Lower lobe of right lung (tissue), 2 donors: ENCODE measurements around the gene ADAMTSL3. TPM values are rescaled to one million over a fixed set of nuclear protein-coding genes. Genes with fewer than 3 reads are reported as not detected.
A peak's percentile ranks its signal among the peaks of the same experiment; 100 is the strongest.

Source experiments
- ATAC-seq, 2 donors: fragments of 200-7000 bp; cut with Tn5 transposase; one replicate each; pipeline ENCODE4 v1.9.1; 2020 to 2022; ENCODE audit warnings: mild to moderate bottlenecking in 2 of 2, moderate library complexity in 2 of 2
- DNase-seq: peaks from one replicate; pipeline ENCODE4 v3.0.0-alpha.2; 2020
- H3K27ac ChIP-seq: fragments of 200-600 bp; one replicate; pipeline ENCODE4 v1.8.0; 2022
- H3K27me3 ChIP-seq: fragments of 200-600 bp; one replicate; pipeline ENCODE4 v1.8.0; 2022; ENCODE audit warnings: low read depth
- H3K36me3 ChIP-seq: fragments of 200-600 bp; one replicate; pipeline ENCODE4 v1.8.0; 2022; ENCODE audit warnings: mild to moderate bottlenecking
- H3K4me1 ChIP-seq: fragments of 200-600 bp; one replicate; pipeline ENCODE4 v1.8.0; 2022
- H3K4me3 ChIP-seq: fragments of 200-600 bp; one replicate; pipeline ENCODE4 v1.8.0; 2022; ENCODE audit warnings: mild to moderate bottlenecking
- H3K9me3 ChIP-seq: fragments of 200-600 bp; one replicate; pipeline ENCODE4 v1.8.0; 2022
- CTCF ChIP-seq: fragments of 200-600 bp; IDR thresholded peaks from one replicate; pipeline ENCODE4 v1.8.0; 2022; ENCODE audit warnings: antibody characterized with exemption, mild to moderate bottlenecking
- intact Hi-C: fragments of 100-400 bp; cut with DNase I; formaldehyde crosslinking; loops from one replicate; pipeline ENCODE4 v1.11.0; 2022
- total RNA-seq: library from RNA; stranded (reverse); fragmentation: NEBNext Ultra II Directional; extraction: Animal tissue kit (Norgen Biotek cat#: 25700); gene quantifications from one replicate; pipeline ENCODE4 v1.2.1, GENCODE V29; 2021
- donor health status: DM: no; HTN: yes; CAD: no; lungs with severe emphysema.

Gene ADAMTSL3
- total RNA-seq, 1 donor from 2014 or later, result 26.4 TPM

DNA sequence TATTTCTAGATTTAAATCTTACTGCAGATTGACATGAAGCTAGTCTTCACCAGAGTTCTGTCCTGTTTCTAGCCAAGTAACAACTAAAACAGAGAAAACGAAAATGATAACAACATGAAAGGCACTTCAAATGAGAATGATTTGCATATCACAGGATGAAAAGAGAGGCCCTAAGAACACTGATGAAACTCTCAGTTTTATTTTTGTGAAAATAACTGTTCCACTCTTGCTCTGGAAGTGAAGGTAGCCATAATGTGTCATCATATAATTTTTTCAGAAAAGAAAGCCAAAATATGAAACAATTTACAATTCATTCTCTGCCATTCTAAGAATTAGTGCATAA is 274.4 kb downstream of the ADAMTSL3 start:
- H3K27ac ChIP-seq, result no peak overlapping the region
- peaks cover 21% of the 10 kb centered on the region for H3K4me1 ChIP-seq
- DNase-seq (no peak), ATAC-seq (no peak)
- H3K9me3 ChIP-seq, result no peaks in the 10 kb centered on the region
- no peak overlapping the region for H3K4me3 ChIP-seq
- intact Hi-C loops, result no loop called here
- H3K36me3 ChIP-seq, result no peaks in the 10 kb centered on the region
- H3K27me3 ChIP-seq, result no peaks in the 10 kb centered on the region
- TF ChIP-seq CTCF, result no peak

- intact Hi-C loops, result no loop called here
- no peaks in the 10 kb centered on the region for H3K27me3 ChIP-seq
- H3K36me3 ChIP-seq, result no peaks in the 10 kb centered on the region
- DNase-seq (no peak), ATAC-seq (peak in 1 of 2 donors; percentile 33)
- no peak overlapping the region for H3K4me3 ChIP-seq
- TF ChIP-seq CTCF, result no peak
- peaks cover 21% of the 10 kb centered on the region for H3K4me1 ChIP-seq
- H3K9me3 ChIP-seq, result no peaks in the 10 kb centered on the region
- H3K27ac ChIP-seq, result peak overlapping the region; percentile 42
Observed at GRCh38 chr15:83928878-83929418, 275.0 kb downstream of the ADAMTSL3 start.

DNA sequence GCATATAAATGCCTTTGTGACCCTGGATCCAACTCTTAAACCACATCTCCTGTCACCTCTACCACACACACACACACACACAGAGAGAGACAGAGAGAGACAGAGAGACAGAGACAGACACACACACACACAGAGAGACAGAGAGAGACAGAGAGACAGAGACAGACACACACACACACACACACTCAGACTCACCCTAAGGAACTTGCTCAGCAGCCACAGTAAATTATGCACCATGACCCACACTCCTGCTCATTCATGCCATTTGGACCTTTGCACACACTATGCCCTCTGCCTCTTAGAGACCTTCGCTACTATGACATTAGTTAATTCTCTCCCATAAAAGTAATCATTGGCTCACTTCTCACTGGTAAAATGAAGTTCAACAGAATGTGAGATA is 275.7 kb downstream of the ADAMTSL3 start:
- no peak for TF ChIP-seq CTCF
- no peak for DNase-seq
- H3K36me3 ChIP-seq, result no peaks in the 10 kb centered on the region
- H3K4me1 ChIP-seq, result peaks cover 21% of the 10 kb centered on the region
- H3K4me3 ChIP-seq, result no peak overlapping the region
- ATAC-seq, result no peak
- intact Hi-C loops, result no loop called here
- H3K9me3 ChIP-seq, result no peaks in the 10 kb centered on the region
- no peaks in the 10 kb centered on the region for H3K27me3 ChIP-seq
- H3K27ac ChIP-seq, result no peak overlapping the region

- ATAC-seq (peak; percentile 91 to 95), DNase-seq (no peak)
- intact Hi-C loops, result no loop called here
- H3K36me3 ChIP-seq, result no peaks in the 10 kb centered on the region
- H3K27me3 ChIP-seq, result no peaks in the 10 kb centered on the region
- no peak for TF ChIP-seq CTCF
- H3K27ac ChIP-seq, result no peak overlapping the region
- peaks cover 21% of the 10 kb centered on the region for H3K4me1 ChIP-seq
- no peaks in the 10 kb centered on the region for H3K9me3 ChIP-seq
- no peak overlapping the region for H3K4me3 ChIP-seq
Observed at GRCh38 chr15:83930392-83931212, 276.7 kb downstream of the ADAMTSL3 start.

GRCh38 chr15:83935774-83936173 is 281.9 kb downstream of the ADAMTSL3 start:
- ATAC-seq, result no peak
- H3K27me3 ChIP-seq, result no peaks in the 10 kb centered on the region
- intact Hi-C loops, result no loop called here

More at GRCh38 chr15:83935774-83936173, 281.9 kb downstream of the ADAMTSL3 start:
- TF ChIP-seq CTCF, result no peak
- H3K9me3 ChIP-seq, result no peaks in the 10 kb centered on the region
- H3K36me3 ChIP-seq, result no peaks in the 10 kb centered on the region
- DNase-seq, result no peak
- peaks cover 12% of the 10 kb centered on the region for H3K4me1 ChIP-seq
- H3K4me3 ChIP-seq, result no peak overlapping the region
- no peak overlapping the region for H3K27ac ChIP-seq
